H1 (cell line): ENCODE measurements around the gene APC2. TPM values are rescaled to one million over a fixed set of nuclear protein-coding genes. Genes with fewer than 3 reads are reported as not detected.

Experiments used
- CTCF ChIA-PET: fragments of 300-600 bp; sonication (Branson Sonifier 250); formaldehyde crosslinking; loops from one replicate; lab custom pipeline; 2021; ENCODE audit not compliant: partially characterized antibody; lab: Charles Lee
- POLR2A ChIA-PET: fragments of 300-600 bp; sonication (Branson Sonifier 250); formaldehyde crosslinking; loops from one replicate; lab custom pipeline; 2021; ENCODE audit warnings: inconsistent platforms; ENCODE audit not compliant: partially characterized antibody; lab: Charles Lee
- DNase-seq, 2 experiments: peaks; one replicate each; pipeline versions ENCODE4 v3.0.0 to v3.0.0-alpha.2; 2010 to 2022; ENCODE audit warnings: low spot score in 2 of 2, low read depth in 1 of 2, mixed read lengths in 1 of 2
- FAIRE-seq: peaks from 2 replicates; lab custom pipeline; 2011; peaks lifted over from hg19 to GRCh38; lab: Jason Lieb, UNC
- H2AFZ ChIP-seq: 2 replicates; pipeline ENCODE4 v1.8.1; 2012; ENCODE audit warnings: low read length, inconsistent platforms
- H2AK5ac ChIP-seq: 2 replicates; pipeline ENCODE4 v1.6.1; 2013; ENCODE audit warnings: low read depth, low read length
- H2BK120ac ChIP-seq: replicated peaks from 2 replicates; pipeline ENCODE3; 2013; ENCODE audit warnings: low read depth, low read length, inconsistent platforms
- H2BK12ac ChIP-seq: 2 replicates; pipeline ENCODE4 v1.6.1; 2013; ENCODE audit warnings: low read depth, low read length
- H2BK15ac ChIP-seq: 2 replicates; pipeline ENCODE4 v1.6.1; 2013; ENCODE audit warnings: low read length
- H2BK20ac ChIP-seq: 2 replicates; pipeline ENCODE4 v1.6.1; 2013; ENCODE audit warnings: low read length
- H2BK5ac ChIP-seq: 2 replicates; pipeline ENCODE4 v1.6.1; 2013; ENCODE audit warnings: low read depth, low read length
- H3K14ac ChIP-seq: 2 replicates; pipeline ENCODE4 v1.6.1; 2013; ENCODE audit warnings: inconsistent platforms; ENCODE audit not compliant: insufficient read length
- H3K18ac ChIP-seq: 2 replicates; pipeline ENCODE4 v1.6.1; 2013; ENCODE audit warnings: low read length; ENCODE audit errors: extremely low read depth
- H3K23ac ChIP-seq: 2 replicates; pipeline ENCODE4 v1.6.1; 2013; ENCODE audit warnings: inconsistent platforms; ENCODE audit not compliant: insufficient read length
- H3K23me2 ChIP-seq: 2 replicates; pipeline ENCODE4 v1.6.1; 2013; ENCODE audit warnings: low read depth, low read length
- H3K27ac ChIP-seq: 2 replicates; pipeline ENCODE4 v1.6.1; 2011; ENCODE audit warnings: low read depth, low read length, inconsistent platforms
- H3K27me3 ChIP-seq, 4 experiments: replicated peaks in 1 of 4; 1 replicate in 1 of 4; 2 replicates in 3 of 4; pipeline versions ENCODE4 v1.6.1 to v1.8.1; 2011 to 2013; ENCODE audit warnings: low read length in 3 of 4, mild to moderate bottlenecking in 3 of 4, inconsistent platforms in 2 of 4, mixed read lengths in 2 of 4, moderate library complexity in 1 of 4; ENCODE audit not compliant: control insufficient read depth in 3 of 4, insufficient read depth in 3 of 4; ENCODE audit errors: extremely low read depth in 1 of 4
- H3K36me3 ChIP-seq, 4 experiments: 2 replicates each; pipeline versions ENCODE4 v1.6.1 to v1.8.1; 2011 to 2013; ENCODE audit warnings: mild to moderate bottlenecking in 4 of 4, low read length in 3 of 4, moderate library complexity in 2 of 4, control low read depth in 1 of 4, inconsistent platforms in 1 of 4; ENCODE audit not compliant: insufficient read depth in 4 of 4, control insufficient read depth in 2 of 4
- H3K4ac ChIP-seq: replicated peaks from 2 replicates; pipeline ENCODE3; 2013; ENCODE audit warnings: low read length, low read depth, mixed read lengths, inconsistent platforms; ENCODE audit not compliant: insufficient read length
- H3K4me1 ChIP-seq, 4 experiments: replicated peaks in 1 of 4; 1 replicate in 1 of 4; 2 replicates in 3 of 4; pipeline versions ENCODE4 v1.6.1 to v1.8.1; 2011 to 2013; ENCODE audit warnings: low read length in 3 of 4, inconsistent platforms in 2 of 4, mixed read lengths in 1 of 4; ENCODE audit not compliant: insufficient read depth in 4 of 4, control insufficient read depth in 3 of 4
- H3K4me2 ChIP-seq, 2 experiments: 2 replicates each; pipeline versions ENCODE4 v1.6.1 to v1.8.1; 2011 to 2013; ENCODE audit warnings: low read depth in 2 of 2, low read length in 2 of 2, control low read depth in 1 of 2, inconsistent platforms in 1 of 2, mild to moderate bottlenecking in 1 of 2; ENCODE audit not compliant: insufficient read depth in 1 of 2
- H3K4me3 ChIP-seq, 4 experiments: fragments of 200-600, 300-600 bp in 1 of 4; sonication (generic), shearing (Covaris generic), sonication (Bioruptor Twin) in 1 of 4; 2 replicates each; pipeline versions ENCODE4 v1.5.1 to v1.8.1; 2011 to 2016; ENCODE audit warnings: low read length in 4 of 4, low read depth in 3 of 4, control low read depth in 2 of 4, inconsistent platforms in 2 of 4, mild to moderate bottlenecking in 2 of 4, mixed read lengths in 1 of 4, moderate library complexity in 1 of 4; ENCODE audit not compliant: insufficient read depth in 2 of 4; ENCODE audit errors: extremely low read depth in 1 of 4
- H3K56ac ChIP-seq: replicated peaks from 2 replicates; pipeline ENCODE3; 2013; ENCODE audit warnings: low read depth, mild to moderate bottlenecking, mixed read lengths, low read length, inconsistent platforms; ENCODE audit not compliant: insufficient read length
- H3K79me1 ChIP-seq: 2 replicates; pipeline ENCODE4 v1.6.1; 2013; ENCODE audit warnings: low read depth, low read length, control low read depth
- H3K79me2 ChIP-seq, 2 experiments: 2 replicates each; pipeline versions ENCODE4 v1.6.1 to v1.8.1; 2012 to 2013; ENCODE audit warnings: low read length in 2 of 2, mild to moderate bottlenecking in 2 of 2, inconsistent platforms in 1 of 2; ENCODE audit not compliant: insufficient read depth in 2 of 2, control insufficient read depth in 1 of 2
- H3K9ac ChIP-seq, 4 experiments: replicated peaks in 1 of 4; 1 replicate in 1 of 4; 2 replicates in 3 of 4; pipeline versions ENCODE4 v1.6.1 to v1.8.1; 2011 to 2013; ENCODE audit warnings: low read depth in 3 of 4, low read length in 3 of 4, control low read depth in 2 of 4, mild to moderate bottlenecking in 2 of 4, moderate library complexity in 2 of 4, inconsistent platforms in 1 of 4; ENCODE audit errors: extremely low read depth in 1 of 4
- H3K9me3 ChIP-seq, 2 experiments: 2 replicates each; pipeline versions ENCODE4 v1.6.1 to v1.8.1; 2012 to 2013; ENCODE audit warnings: mild to moderate bottlenecking in 2 of 2, moderate library complexity in 2 of 2, control low read depth in 1 of 2, inconsistent platforms in 1 of 2, low read depth in 1 of 2, low read length in 1 of 2, mixed read lengths in 1 of 2; ENCODE audit not compliant: insufficient read depth in 2 of 2
- H4K20me1 ChIP-seq, 2 experiments: replicated peaks in 1 of 2; 2 replicates each; pipeline versions ENCODE3 to v1.8.1; 2011 to 2013; ENCODE audit warnings: inconsistent platforms in 2 of 2, low read length in 2 of 2, mild to moderate bottlenecking in 1 of 2; ENCODE audit not compliant: insufficient read depth in 2 of 2, control insufficient read depth in 1 of 2
- H4K5ac ChIP-seq: 2 replicates; pipeline ENCODE4 v1.6.1; 2013; ENCODE audit warnings: low read length, low read depth, mixed read lengths, inconsistent platforms; ENCODE audit not compliant: insufficient read length
- H4K8ac ChIP-seq: 2 replicates; pipeline ENCODE4 v1.8.0; 2013; ENCODE audit warnings: mild to moderate bottlenecking, moderate library complexity, low read length, inconsistent platforms; ENCODE audit not compliant: insufficient read depth; ENCODE audit errors: extremely low read depth
- H4K91ac ChIP-seq: replicated peaks from 2 replicates; pipeline ENCODE3; 2013; ENCODE audit warnings: low read length, mixed read lengths, inconsistent platforms; ENCODE audit not compliant: insufficient read length
- CREB1 ChIP-seq: IDR thresholded peaks from 2 replicates; pipeline ENCODE4 v1.6.1; 2012; ENCODE audit warnings: inconsistent platforms
- GTF2F1 ChIP-seq: IDR thresholded peaks from 2 replicates; pipeline ENCODE4 v1.6.1; 2012; ENCODE audit warnings: low read depth, low read length, improper control_type of control experiment, borderline replicate concordance
- NRF1 ChIP-seq: IDR thresholded peaks from 2 replicates; pipeline ENCODE4 v1.6.1; 2011; ENCODE audit warnings: mild to moderate bottlenecking, low read depth, low read length, improper control_type of control experiment
- PHF8 ChIP-seq: fragments of 200-600 bp; sonication (generic); conservative IDR thresholded peaks from 2 replicates; pipeline ENCODE4 v1.7.1; 2012; ENCODE audit warnings: low read depth, mild to moderate bottlenecking, inconsistent platforms, low read length, moderate library complexity
- POU5F1 ChIP-seq: IDR thresholded peaks from 2 replicates; pipeline ENCODE4 v1.6.1; 2011; ENCODE audit warnings: low read depth, mild to moderate bottlenecking, low read length, moderate library complexity
- RXRA ChIP-seq: IDR thresholded peaks from 2 replicates; pipeline ENCODE4 v1.6.1; 2011; ENCODE audit warnings: low read depth, mild to moderate bottlenecking, low read length, moderate library complexity; ENCODE audit not compliant: insufficient read depth
- TCF12 ChIP-seq: IDR thresholded peaks from 2 replicates; pipeline ENCODE4 v1.6.1; 2011; ENCODE audit warnings: low read depth, mild to moderate bottlenecking, low read length
- ZNF274 ChIP-seq: IDR thresholded peaks from 2 replicates; pipeline ENCODE4 v1.7.0; 2012; ENCODE audit warnings: low read length, borderline replicate concordance; ENCODE audit errors: extremely low read depth
- WGBS, 2 experiments: shearing (Covaris generic) in 1 of 2; methylation state at CpG; one replicate each; pipeline versions ENCODE4 v1.1.6 to v1.1.7; 2013 to 2015; ENCODE audit warnings: low lambda C conversion rate in 2 of 2, mixed read lengths in 2 of 2, inconsistent platforms in 1 of 2, low coverage in 1 of 2, missing lambda C conversion rate in 1 of 2; ENCODE audit not compliant: insufficient replicate concordance in 2 of 2, insufficient coverage in 1 of 2, insufficient read length in 1 of 2; ENCODE audit errors: extremely low coverage in 1 of 2, missing lambda C conversion rate in 1 of 2; 5-methylcytosine and 5-hydroxymethylcytosine counted together
- polyA plus RNA-seq, 7 experiments: library from polyadenylated mRNA; depleted of rRNA in 3 of 7; stranded (reverse) in 5 of 7; unstranded in 2 of 7; fragments of >200 nt in 5 of 7; fragments of 200-250 nt in 2 of 7; gene quantifications; 1 replicate in 5 of 7; 2 replicates in 1 of 7; 4 replicates in 1 of 7; pipeline versions ENCODE4 v1.2.1 to v1.2.3, GENCODE V29; 2011 to 2013; ENCODE audit warnings: missing spikeins in 2 of 7, mixed read lengths in 2 of 7
- total RNA-seq: library from RNA; stranded (reverse); fragmentation: NEBNext Ultra II Directional; extraction: Animal tissue kit (Norgen Biotek cat#: 25700); gene quantifications from 2 replicates; pipeline ENCODE4 v1.2.1, GENCODE V29; 2021
- TF ChIP-seq, protein P1 (sequence below): IDR thresholded peaks from 2 replicates; pipeline ENCODE4 v1.6.1; 2011; ENCODE audit warnings: low read length, improper control_type of control experiment
- TF ChIP-seq, protein P2 (sequence below): IDR thresholded peaks from 2 replicates; pipeline ENCODE4 v1.6.1; 2012; ENCODE audit warnings: low read length, inconsistent platforms

APC2 gene
- total and polyA plus RNA-seq, 2 of the 8 experiments (the other 6 are each of a cell fraction or from before 2014, with no cell fraction given) = 1.3 to 4.1 TPM

DNA sequence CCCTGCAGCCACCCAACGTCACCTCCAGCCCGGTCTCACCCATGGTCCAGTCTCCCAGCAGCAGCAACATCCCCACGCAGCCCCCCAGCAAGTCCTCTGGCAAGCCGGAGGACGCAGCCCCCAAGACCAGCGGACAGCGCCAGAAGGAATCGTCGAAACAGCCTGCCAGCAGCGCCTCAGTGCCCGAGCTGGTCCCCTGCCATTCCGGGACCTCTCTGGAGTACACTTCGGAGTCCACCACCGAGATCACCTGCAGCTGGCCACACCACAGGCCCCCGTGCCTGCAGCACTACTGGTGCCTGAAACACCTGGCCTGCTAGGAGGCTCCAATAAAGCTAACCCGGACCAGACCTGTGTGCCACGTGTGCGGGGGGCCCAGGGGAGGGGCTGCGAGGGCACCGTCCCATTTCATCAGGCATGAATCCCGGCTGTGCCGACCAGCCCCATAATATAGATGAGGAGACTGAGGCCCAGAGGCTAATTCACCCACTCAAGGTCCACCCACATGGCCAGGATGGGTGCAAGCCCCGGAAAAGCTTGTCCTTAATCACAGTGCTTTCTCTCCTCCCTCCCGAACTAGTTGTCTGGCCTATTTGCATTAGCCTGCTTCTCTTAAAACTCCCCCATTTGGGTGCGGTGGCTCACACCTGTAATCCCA is 47.8 kb downstream of the APC2 start:
- no peak overlapping the region for H3K4me2 ChIP-seq
- no peak overlapping the region for H3K9ac ChIP-seq
- H4K20me1 ChIP-seq = peaks cover 0 to 5% of the 10 kb centered on the region in 2 experiments
- H4K8ac ChIP-seq = no peak overlapping the region
- H3K18ac ChIP-seq = no peak overlapping the region
- WGBS, 2 experiments = 94% methylated on average over 25 of the region's 25 CpGs; no CpG with 5 or more reads in 1 of the 2 experiments
- no peak overlapping the region for H4K5ac ChIP-seq
- H3K4ac ChIP-seq = no peak overlapping the region
- FAIRE-seq (no peak), DNase-seq (no peak)
- no peak overlapping the region for H3K27ac ChIP-seq
- no peaks in the 10 kb centered on the region for H3K79me2 ChIP-seq
- H2AK5ac ChIP-seq = no peak overlapping the region
- H3K36me3 ChIP-seq = no peaks in the 10 kb centered on the region
- no peak overlapping the region for H4K91ac ChIP-seq
- no peak overlapping the region for H2BK15ac ChIP-seq
- H3K27me3 ChIP-seq = peaks cover 0 to 4% (median under 1%) of the 10 kb centered on the region in 4 experiments; a peak in 3 of 7 replicates
- H3K4me1 ChIP-seq = no peaks in the 10 kb centered on the region; a peak in 2 of 7 replicates
- no peak overlapping the region for H3K23ac ChIP-seq
- ChIA-PET CTCF (interaction anchor here (0.8 kb wide), 1 partner anchor 49 kb away, joined by 4 read pairs; no protein-coding TSS in a partner anchor), POLR2A (no interaction called here)
- peaks cover 4% of the 10 kb centered on the region for H3K23me2 ChIP-seq
- H3K4me3 ChIP-seq = no peak overlapping the region
- H2BK5ac ChIP-seq = no peak overlapping the region
- H3K9me3 ChIP-seq = peaks cover 5 to 11% of the 10 kb centered on the region in 2 experiments; a peak in 2 of 4 replicates
- no peak overlapping the region for H2BK12ac ChIP-seq
- no peak overlapping the region for H2BK120ac ChIP-seq
- H3K56ac ChIP-seq = no peak overlapping the region
- H2BK20ac ChIP-seq = no peak overlapping the region
- no peak overlapping the region for H2AFZ ChIP-seq
- H3K14ac ChIP-seq = no peak overlapping the region
- H3K79me1 ChIP-seq = no peaks in the 10 kb centered on the region
- no peak for TF ChIP-seq POU5F1
- TF ChIP-seq, protein P1, sequence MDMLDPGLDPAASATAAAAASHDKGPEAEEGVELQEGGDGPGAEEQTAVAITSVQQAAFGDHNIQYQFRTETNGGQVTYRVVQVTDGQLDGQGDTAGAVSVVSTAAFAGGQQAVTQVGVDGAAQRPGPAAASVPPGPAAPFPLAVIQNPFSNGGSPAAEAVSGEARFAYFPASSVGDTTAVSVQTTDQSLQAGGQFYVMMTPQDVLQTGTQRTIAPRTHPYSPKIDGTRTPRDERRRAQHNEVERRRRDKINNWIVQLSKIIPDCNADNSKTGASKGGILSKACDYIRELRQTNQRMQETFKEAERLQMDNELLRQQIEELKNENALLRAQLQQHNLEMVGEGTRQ = no peak
- no peak for TF ChIP-seq CREB1
- TF ChIP-seq ZNF274 = no peak
- no peak for TF ChIP-seq TCF12
- TF ChIP-seq, protein P2, sequence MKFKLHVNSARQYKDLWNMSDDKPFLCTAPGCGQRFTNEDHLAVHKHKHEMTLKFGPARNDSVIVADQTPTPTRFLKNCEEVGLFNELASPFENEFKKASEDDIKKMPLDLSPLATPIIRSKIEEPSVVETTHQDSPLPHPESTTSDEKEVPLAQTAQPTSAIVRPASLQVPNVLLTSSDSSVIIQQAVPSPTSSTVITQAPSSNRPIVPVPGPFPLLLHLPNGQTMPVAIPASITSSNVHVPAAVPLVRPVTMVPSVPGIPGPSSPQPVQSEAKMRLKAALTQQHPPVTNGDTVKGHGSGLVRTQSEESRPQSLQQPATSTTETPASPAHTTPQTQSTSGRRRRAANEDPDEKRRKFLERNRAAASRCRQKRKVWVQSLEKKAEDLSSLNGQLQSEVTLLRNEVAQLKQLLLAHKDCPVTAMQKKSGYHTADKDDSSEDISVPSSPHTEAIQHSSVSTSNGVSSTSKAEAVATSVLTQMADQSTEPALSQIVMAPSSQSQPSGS = no peak
- TF ChIP-seq NRF1 = no peak
- no peak for TF ChIP-seq GTF2F1
- TF ChIP-seq PHF8 = no peak
- no peak for TF ChIP-seq RXRA
